ENCODE measurements around the gene SETD5. TPM values are rescaled to one million over a fixed set of nuclear protein-coding genes. Genes with fewer than 3 reads are reported as not detected.

Gene SETD5
- total RNA-seq, 1 donor from 2014 or later: 198 TPM

DNA sequence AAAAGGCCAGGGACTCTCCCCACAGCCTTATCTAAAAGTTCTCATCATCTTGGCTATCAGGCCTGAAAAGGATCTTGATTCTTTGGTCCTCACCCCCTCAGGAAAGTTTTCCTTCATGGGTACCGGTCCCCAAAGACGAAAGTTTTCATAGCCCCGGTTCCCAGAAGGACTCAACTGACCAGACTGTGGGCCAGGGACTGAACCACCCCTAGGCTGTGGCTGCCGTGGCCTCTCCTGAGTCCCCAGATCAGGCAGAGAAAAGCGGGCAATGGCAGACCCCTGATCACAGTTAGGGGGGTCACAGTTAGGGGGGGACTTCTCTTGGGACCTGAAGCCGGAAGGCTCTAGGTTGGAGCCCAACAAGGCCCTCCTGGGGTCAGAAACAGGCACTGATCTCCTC is 101.4 kb downstream of the SETD5 start:
- peaks cover 28% of the 10 kb centered on the region for H3K27me3 ChIP-seq
- no peaks in the 10 kb centered on the region for H3K36me3 ChIP-seq
- no peaks in the 10 kb centered on the region for H3F3A ChIP-seq (ENCODE audit: low read depth)
- Mint-ChIP-seq H3K27me3 (ENCODE audit: insufficient read depth, low read depth) (peaks cover 8% of the 10 kb centered on the region), H3K36me3 (no peaks in the 10 kb centered on the region), H3K27ac (no peak overlapping the region), H3K4me1 (peaks cover 15% of the 10 kb centered on the region), H3K9me3 (no peaks in the 10 kb centered on the region), H3K4me3 (no peak overlapping the region)
- H3K4me2 ChIP-seq: no peak overlapping the region
- no peak overlapping the region for H2AFZ ChIP-seq (replicated peaks)
- no peak overlapping the region for H3K9ac ChIP-seq
- DNase-seq (ENCODE audit: low spot score): no peak
- no peaks in the 10 kb centered on the region for H3K9me3 ChIP-seq (ENCODE audit: low read depth)
- no peak overlapping the region for H3K4me3 ChIP-seq
- no peaks in the 10 kb centered on the region for H3K79me2 ChIP-seq (ENCODE audit: low read depth)
- TF ChIP-seq EZH2 (IDR thresholded peaks at IDR 0.05) (no peak), CTCF (IDR thresholded peaks at IDR 0.05) (no peak), EZH2phosphoT487 (IDR thresholded peaks at IDR 0.05) (no peak)
- H3K4me1 ChIP-seq: no peaks in the 10 kb centered on the region
- no peak overlapping the region for H3K27ac ChIP-seq
- H4K20me1 ChIP-seq (ENCODE audit: low read depth): no peaks in the 10 kb centered on the region

DNA sequence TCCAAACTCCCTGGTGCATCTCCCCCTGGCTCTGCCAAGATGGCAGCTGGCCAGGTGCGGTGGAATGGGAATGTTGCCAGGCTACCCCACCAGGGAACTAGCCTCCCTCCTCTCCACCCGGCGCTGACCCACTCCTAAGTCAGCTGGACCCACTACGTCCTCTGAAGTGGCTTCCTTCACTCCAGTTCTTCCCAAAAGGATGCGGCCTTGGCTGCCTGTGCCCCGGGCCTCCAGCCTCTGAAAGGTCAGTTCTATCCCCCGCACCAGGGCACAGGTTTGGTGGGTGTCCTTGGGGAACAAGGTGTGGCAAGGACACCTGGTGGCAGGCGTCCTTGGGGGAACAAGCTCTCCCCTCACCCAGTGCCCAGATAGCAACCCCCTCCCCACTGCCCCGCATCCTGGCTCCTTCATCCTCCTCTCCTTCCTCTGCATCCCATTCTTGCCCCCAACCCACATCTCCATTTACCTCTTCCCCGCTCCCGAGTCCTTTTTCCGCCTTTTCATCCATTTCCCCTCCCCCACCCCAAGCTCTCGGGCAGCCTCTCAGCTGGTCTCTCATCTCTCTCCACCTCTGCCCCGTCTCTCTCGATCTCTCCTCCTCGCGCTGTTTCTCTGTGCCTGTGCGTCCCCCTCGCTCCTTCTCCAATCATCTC is 102.2 kb downstream of the SETD5 start:
- no peak overlapping the region for H3K27ac Mint-ChIP-seq
- Histone ChIP-seq H3K27me3 (peaks cover 28% of the 10 kb centered on the region), H3F3A (ENCODE audit: low read depth) (no peaks in the 10 kb centered on the region), H3K9me3 (ENCODE audit: low read depth) (no peaks in the 10 kb centered on the region), H3K27ac (no peak overlapping the region), H2AFZ (replicated peaks) (peak overlapping the region; percentile 84), H3K4me2 (peak overlapping the region; percentile 98), H3K4me3 (peak overlapping the region; percentile 64), H4K20me1 (ENCODE audit: low read depth) (no peaks in the 10 kb centered on the region), H3K79me2 (ENCODE audit: low read depth) (no peaks in the 10 kb centered on the region), H3K9ac (no peak overlapping the region), H3K4me1 (no peaks in the 10 kb centered on the region), H3K36me3 (no peaks in the 10 kb centered on the region)
- peak; percentile 45 for DNase-seq (ENCODE audit: low spot score)
- peak overlapping the region; percentile 72 for H3K4me3 Mint-ChIP-seq
- H3K9me3 Mint-ChIP-seq: no peaks in the 10 kb centered on the region
- TF ChIP-seq EZH2 (IDR thresholded peaks at IDR 0.05): no peak
- TF ChIP-seq CTCF (IDR thresholded peaks at IDR 0.05): no peak
- TF ChIP-seq EZH2phosphoT487 (IDR thresholded peaks at IDR 0.05): no peak
- peaks cover 10% of the 10 kb centered on the region for H3K27me3 Mint-ChIP-seq (ENCODE audit: insufficient read depth, low read depth)
- H3K36me3 Mint-ChIP-seq: no peaks in the 10 kb centered on the region
- H3K4me1 Mint-ChIP-seq: peaks cover 15% of the 10 kb centered on the region

GRCh38 chr3:9500108-9501050 is 103.0 kb downstream of the SETD5 start:
- Histone ChIP-seq H4K20me1 (ENCODE audit: low read depth) (no peaks in the 10 kb centered on the region), H3K27me3 (peaks cover 23% of the 10 kb centered on the region), H3K36me3 (no peaks in the 10 kb centered on the region), H3K4me2 (peak overlapping the region; percentile 98), H3K9me3 (ENCODE audit: low read depth) (no peaks in the 10 kb centered on the region), H3F3A (ENCODE audit: low read depth) (no peaks in the 10 kb centered on the region), H3K27ac (no peak overlapping the region), H3K9ac (no peak overlapping the region), H3K79me2 (ENCODE audit: low read depth) (no peaks in the 10 kb centered on the region), H3K4me1 (no peaks in the 10 kb centered on the region), H3K4me3 (peak overlapping the region; percentile 64), H2AFZ (replicated peaks) (peak overlapping the region; percentile 84)
- peaks cover 15% of the 10 kb centered on the region for H3K4me1 Mint-ChIP-seq
- peak; percentile 94 for DNase-seq (ENCODE audit: low spot score)
- H3K36me3 Mint-ChIP-seq: no peaks in the 10 kb centered on the region
- peak; percentile 36 for TF ChIP-seq EZH2phosphoT487 (IDR thresholded peaks at IDR 0.05)
- TF ChIP-seq EZH2 (IDR thresholded peaks at IDR 0.05): peak; percentile 77
- TF ChIP-seq CTCF (IDR thresholded peaks at IDR 0.05): peak; percentile 93
- no peaks in the 10 kb centered on the region for H3K9me3 Mint-ChIP-seq
- peak overlapping the region; percentile 72 for H3K4me3 Mint-ChIP-seq
- H3K27ac Mint-ChIP-seq: no peak overlapping the region
- H3K27me3 Mint-ChIP-seq (ENCODE audit: insufficient read depth, low read depth): peaks cover 13% of the 10 kb centered on the region

All from neural progenitor cell (in vitro differentiated cells).